Activated T-helper 2 cell treated with anti-CD3 and anti-CD28 coated beads, Interferon-gamma antibody, Interleukin-2, Interleukin-4, amounts not matched to agents 10 μg/mL and 5 μg/mL and 100 μg/mL, durations not matched to agents 14 hours and 24 hours and 36 hours (primary cell): Measurements from ENCODE around the gene COX18. TPM values are rescaled to one million over a fixed set of nuclear protein-coding genes. Genes with fewer than 3 reads are reported as not detected.

ENCODE experiments used
- DNase-seq: peaks from one replicate; pipeline ENCODE4 v3.0.0; 2021; ENCODE audit warnings: low spot score
- H3K27ac Mint-ChIP-seq: one replicate; pipeline ENCODE4 v1.8.0; 2021; ENCODE audit warnings: mixed read lengths
- H3K27me3 Mint-ChIP-seq: one replicate; pipeline ENCODE4 v1.8.0; 2021; ENCODE audit warnings: low read depth, mixed read lengths
- H3K36me3 Mint-ChIP-seq: one replicate; pipeline ENCODE4 v1.8.0; 2021; ENCODE audit warnings: low read depth, mixed read lengths
- H3K4me1 Mint-ChIP-seq: one replicate; pipeline ENCODE4 v1.8.0; 2021; ENCODE audit warnings: low read depth, mixed read lengths
- H3K4me3 Mint-ChIP-seq: one replicate; pipeline ENCODE4 v1.8.0; 2021; ENCODE audit warnings: low read depth, mild to moderate bottlenecking, moderate library complexity, mixed read lengths
- H3K9me3 Mint-ChIP-seq: one replicate; pipeline ENCODE4 v1.8.0; 2021; ENCODE audit warnings: mixed read lengths
- intact Hi-C: fragments of 100-400 bp; cut with micrococcal nuclease; formaldehyde crosslinking; loops from one replicate; pipeline ENCODE4 v1.15.1; 2023
- total RNA-seq: library from RNA; stranded (reverse); gene quantifications from 2 replicates; pipeline ENCODE4 v1.2.3, GENCODE V29; 2022

Gene COX18
- total RNA-seq, 1 donor from 2014 or later, result 20.9 TPM

- Mint-ChIP-seq H3K27ac (peak overlapping the region; percentile 100), H3K4me3 (peak overlapping the region; percentile 83), H3K36me3 (peaks cover 24% of the 10 kb centered on the region), H3K4me1 (peaks cover 33% of the 10 kb centered on the region), H3K9me3 (no peaks in the 10 kb centered on the region), H3K27me3 (no peaks in the 10 kb centered on the region)
- no peak for DNase-seq
- intact Hi-C loops, result no loop called here
Measured at GRCh38 chr4:73070074-73070390, 516 bp upstream of the COX18 start.

DNA sequence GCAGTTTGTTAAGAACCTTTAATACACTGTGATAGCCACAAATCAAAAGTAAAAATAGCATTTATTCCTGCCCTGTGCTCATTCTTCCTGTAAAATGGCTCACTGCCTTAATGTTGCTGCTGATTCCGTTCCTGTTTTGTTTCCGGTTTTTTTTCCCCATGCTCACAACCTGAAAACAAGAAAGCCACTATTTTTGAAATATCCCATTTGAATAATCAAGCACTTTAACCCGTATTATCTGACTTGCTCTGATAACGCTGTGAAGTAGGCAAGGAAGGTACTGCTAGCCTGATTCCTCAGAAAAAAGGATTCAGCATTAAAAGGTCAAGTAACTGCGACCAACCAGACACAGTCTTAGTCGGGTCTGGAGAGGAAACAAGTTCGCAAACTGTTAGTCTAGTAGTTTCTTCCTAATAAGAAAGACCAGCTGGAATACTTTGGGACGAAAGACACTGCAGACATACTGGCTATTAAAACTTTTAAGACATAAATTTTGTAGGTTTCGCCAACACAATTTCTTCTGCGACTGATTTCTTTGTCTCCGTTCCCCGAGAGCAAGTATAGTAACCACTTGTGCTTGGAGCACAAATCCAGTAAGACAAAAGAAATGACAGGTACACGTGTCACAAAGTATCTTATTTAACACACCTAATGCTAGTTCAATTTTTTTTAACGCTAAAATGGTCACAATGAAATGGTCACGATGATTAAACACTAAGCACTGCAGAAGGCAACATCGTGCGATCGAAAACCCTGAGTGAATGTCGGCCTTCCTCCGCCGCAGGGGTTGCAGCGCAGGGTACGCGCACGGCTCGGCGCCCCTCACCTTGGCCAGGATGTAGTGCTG lies 802 bp downstream of the COX18 start:
- H3K36me3 Mint-ChIP-seq, result peaks cover 32% of the 10 kb centered on the region
- peak overlapping the region; percentile 100 for H3K27ac Mint-ChIP-seq
- no peaks in the 10 kb centered on the region for H3K27me3 Mint-ChIP-seq
- H3K4me1 Mint-ChIP-seq, result peaks cover 39% of the 10 kb centered on the region
- peak overlapping the region; percentile 83 for H3K4me3 Mint-ChIP-seq
- H3K9me3 Mint-ChIP-seq, result no peaks in the 10 kb centered on the region
- no peak for DNase-seq
- intact Hi-C loops, result loop anchor here (1.0 to 10.0 kb wide), 4 partner anchors 32 to 1086 kb away; partner anchors contain the start of genes ANKRD17 and MTHFD2L

DNA sequence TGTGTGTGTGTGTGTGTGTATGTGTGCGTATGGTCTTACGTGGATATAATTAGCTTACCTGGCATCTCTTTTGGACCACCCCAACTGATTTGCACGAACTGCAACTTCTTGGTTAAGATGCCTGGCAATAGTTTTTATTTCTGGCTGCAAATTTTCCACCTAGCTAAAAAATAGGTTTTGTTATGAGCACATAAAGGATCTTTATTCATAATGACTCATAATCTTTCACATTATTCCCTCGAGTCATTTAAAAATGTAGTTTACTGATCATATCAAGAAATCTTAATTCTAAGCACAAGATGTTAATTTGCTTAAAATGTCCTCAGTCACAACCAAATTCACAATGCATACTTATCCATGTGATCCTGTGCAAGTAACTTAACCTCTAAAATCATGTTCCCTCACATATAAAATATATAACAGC lies 1.5 kb downstream of the COX18 start:
- Mint-ChIP-seq H3K4me3 (peak overlapping the region; percentile 83), H3K27me3 (no peaks in the 10 kb centered on the region), H3K4me1 (peaks cover 39% of the 10 kb centered on the region), H3K36me3 (peaks cover 36% of the 10 kb centered on the region), H3K9me3 (no peaks in the 10 kb centered on the region), H3K27ac (peak overlapping the region; percentile 100)
- DNase-seq, result no peak
- intact Hi-C loops, result loop anchor here (2.0 to 10.0 kb wide), 2 partner anchors 31 to 1087 kb away; partner anchors contain the start of gene MTHFD2L

DNA sequence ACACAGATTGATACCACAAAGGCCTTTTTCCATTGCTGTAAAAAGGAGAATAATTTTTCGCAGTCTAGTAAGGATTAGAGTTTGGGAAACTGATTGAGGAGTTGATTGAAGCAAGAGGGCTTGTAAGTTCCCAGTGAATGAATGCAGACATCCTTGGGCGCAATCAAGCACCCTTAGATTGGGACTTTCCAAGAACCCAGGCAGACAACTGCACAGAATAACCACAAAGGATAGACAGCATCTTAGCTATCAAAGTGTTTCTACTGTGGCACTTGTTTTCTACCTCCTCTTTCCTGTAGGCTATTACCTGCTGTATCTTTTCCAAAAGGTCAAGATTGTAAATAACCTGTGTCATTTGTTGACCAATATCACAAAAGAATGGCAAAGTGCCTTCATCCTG lies 2.6 kb downstream of the COX18 start:
- intact Hi-C loops, result loop anchor here (10.0 kb wide), 1 partner anchor 1088 kb away; the partner anchor contains the start of gene MTHFD2L
- Mint-ChIP-seq H3K4me1 (peaks cover 39% of the 10 kb centered on the region), H3K27ac (peak overlapping the region; percentile 87)

GRCh38 chr4:73066445-73066844 lies 3.1 kb downstream of the COX18 start:
- Mint-ChIP-seq H3K36me3 (peaks cover 37% of the 10 kb centered on the region), H3K27me3 (no peaks in the 10 kb centered on the region), H3K9me3 (no peaks in the 10 kb centered on the region), H3K4me1 (peaks cover 39% of the 10 kb centered on the region), H3K4me3 (no peak overlapping the region), H3K27ac (peak overlapping the region; percentile 87)
- intact Hi-C loops, result loop anchor here (10.0 kb wide), 1 partner anchor 1088 kb away; the partner anchor contains the start of gene MTHFD2L
- no peak for DNase-seq

More for the DNA sequence above, 2.6 kb downstream of the COX18 start:
- peak overlapping the region; percentile 37 for H3K4me3 Mint-ChIP-seq
- peaks cover 32% of the 10 kb centered on the region for H3K36me3 Mint-ChIP-seq
- no peaks in the 10 kb centered on the region for H3K27me3 Mint-ChIP-seq
- DNase-seq, result no peak
- no peaks in the 10 kb centered on the region for H3K9me3 Mint-ChIP-seq

- intact Hi-C loops, result loop anchor here (10.0 kb wide), 1 partner anchor 1090 kb away; the partner anchor contains the start of gene MTHFD2L
- no peak for DNase-seq
- Mint-ChIP-seq H3K4me1 (peaks cover 32% of the 10 kb centered on the region), H3K4me3 (no peak overlapping the region), H3K27ac (peak overlapping the region; percentile 27), H3K36me3 (peaks cover 48% of the 10 kb centered on the region), H3K9me3 (no peaks in the 10 kb centered on the region), H3K27me3 (no peaks in the 10 kb centered on the region)
Measured at GRCh38 chr4:73064536-73064935, 5.0 kb downstream of the COX18 start.

DNA sequence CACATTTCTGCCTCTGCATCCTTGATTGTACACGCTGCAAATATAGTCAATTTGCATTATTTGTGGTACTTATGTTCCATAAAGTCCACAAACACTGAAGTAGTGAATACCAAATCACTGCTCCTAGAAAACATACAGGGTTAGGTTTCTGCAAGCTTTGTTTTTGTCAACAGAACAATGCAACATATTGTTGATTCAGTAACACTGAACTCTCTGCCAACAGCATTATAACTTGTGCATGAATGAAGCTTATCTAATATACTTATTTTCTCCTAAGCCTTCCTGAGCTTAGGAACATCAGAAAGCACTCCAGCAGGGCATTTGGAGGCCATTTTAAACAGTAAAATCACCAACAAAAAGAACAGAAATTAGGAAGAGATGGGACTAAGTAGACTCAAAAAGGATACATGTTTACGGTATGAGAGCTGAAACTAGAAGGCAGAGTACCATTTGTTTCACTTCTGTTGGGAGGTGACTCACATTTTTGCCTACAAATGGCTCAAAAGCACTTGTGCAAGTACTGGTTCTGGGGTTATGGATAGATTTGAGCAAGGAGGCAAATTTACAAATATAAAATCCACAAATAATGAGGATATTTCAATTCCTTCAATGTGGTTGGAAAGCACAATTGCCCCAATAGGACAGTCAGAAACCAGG lies 14.1 kb downstream of the COX18 start:
- Mint-ChIP-seq H3K36me3 (peaks cover 50% of the 10 kb centered on the region), H3K9me3 (no peaks in the 10 kb centered on the region)
- intact Hi-C loops, result no loop called here

GRCh38 chr4:73053974-73054480 lies 15.5 kb downstream of the COX18 start:
- no peak overlapping the region for H3K4me3 Mint-ChIP-seq
- H3K36me3 Mint-ChIP-seq, result peaks cover 37% of the 10 kb centered on the region

More for the DNA sequence above, 14.1 kb downstream of the COX18 start:
- Mint-ChIP-seq H3K27me3 (no peaks in the 10 kb centered on the region), H3K27ac (peak overlapping the region; percentile 55), H3K4me3 (no peak overlapping the region), H3K4me1 (peaks cover 7% of the 10 kb centered on the region)
- DNase-seq, result no peak

GRCh38 chr4:73053076-73053475 lies 16.4 kb downstream of the COX18 start:
- Mint-ChIP-seq H3K27me3 (no peaks in the 10 kb centered on the region), H3K27ac (no peak overlapping the region), H3K9me3 (no peaks in the 10 kb centered on the region), H3K36me3 (peaks cover 28% of the 10 kb centered on the region), H3K4me1 (peaks cover 7% of the 10 kb centered on the region), H3K4me3 (no peak overlapping the region)
- intact Hi-C loops, result no loop called here
- DNase-seq, result no peak

More at GRCh38 chr4:73053974-73054480, 15.5 kb downstream of the COX18 start:
- Mint-ChIP-seq H3K27me3 (no peaks in the 10 kb centered on the region), H3K9me3 (no peaks in the 10 kb centered on the region), H3K4me1 (peaks cover 7% of the 10 kb centered on the region), H3K27ac (no peak overlapping the region)
- intact Hi-C loops, result no loop called here
- DNase-seq, result no peak

DNA sequence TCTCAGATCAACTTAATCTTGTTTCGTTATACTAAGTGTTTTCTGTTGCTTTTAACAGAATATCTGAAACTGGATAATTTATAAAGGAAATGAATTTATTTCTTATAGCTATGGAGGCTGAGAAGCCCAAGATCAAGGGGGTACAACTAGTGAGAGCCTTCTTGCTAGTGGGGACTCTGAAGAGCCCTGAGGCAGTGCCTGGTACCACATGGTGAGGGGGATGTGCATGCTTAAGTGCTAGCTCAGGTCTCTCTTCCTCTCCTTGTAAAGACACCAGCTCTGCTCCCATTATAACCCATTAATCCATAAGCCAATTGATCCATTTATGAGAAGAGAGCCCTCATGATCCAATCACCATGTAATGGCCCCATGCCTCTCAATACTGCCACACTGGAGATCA lies 17.9 kb downstream of the COX18 start:
- Mint-ChIP-seq H3K27me3 (no peaks in the 10 kb centered on the region), H3K27ac (no peak overlapping the region), H3K4me1 (peaks cover 7% of the 10 kb centered on the region), H3K9me3 (no peaks in the 10 kb centered on the region), H3K36me3 (peaks cover 21% of the 10 kb centered on the region), H3K4me3 (no peak overlapping the region)
- DNase-seq, result no peak
- intact Hi-C loops, result no loop called here

DNA sequence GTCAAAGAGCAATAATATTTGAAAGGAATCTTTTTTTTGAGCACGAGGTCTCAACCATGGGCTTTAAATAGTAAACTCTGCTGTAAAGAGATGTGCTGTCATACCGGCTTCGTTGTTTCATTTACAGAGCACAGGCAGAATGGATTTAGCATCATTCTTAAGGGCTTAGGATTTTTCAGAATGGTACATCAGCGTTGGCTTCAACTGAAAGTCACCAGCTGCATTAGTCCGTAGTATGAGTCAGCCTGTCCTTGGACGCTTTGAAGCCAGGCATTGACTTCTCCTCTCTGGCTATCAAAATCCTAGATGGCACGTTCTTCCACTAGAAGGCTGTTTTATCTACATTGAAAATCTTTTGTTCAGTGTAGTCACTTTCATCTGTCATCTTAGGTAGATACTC lies 23.6 kb downstream of the COX18 start:
- no peaks in the 10 kb centered on the region for H3K36me3 Mint-ChIP-seq
- no peaks in the 10 kb centered on the region for H3K4me1 Mint-ChIP-seq
- intact Hi-C loops, result no loop called here
- no peaks in the 10 kb centered on the region for H3K27me3 Mint-ChIP-seq
- H3K9me3 Mint-ChIP-seq, result no peaks in the 10 kb centered on the region
- H3K27ac Mint-ChIP-seq, result no peak overlapping the region
- DNase-seq, result no peak
- no peak overlapping the region for H3K4me3 Mint-ChIP-seq

DNA sequence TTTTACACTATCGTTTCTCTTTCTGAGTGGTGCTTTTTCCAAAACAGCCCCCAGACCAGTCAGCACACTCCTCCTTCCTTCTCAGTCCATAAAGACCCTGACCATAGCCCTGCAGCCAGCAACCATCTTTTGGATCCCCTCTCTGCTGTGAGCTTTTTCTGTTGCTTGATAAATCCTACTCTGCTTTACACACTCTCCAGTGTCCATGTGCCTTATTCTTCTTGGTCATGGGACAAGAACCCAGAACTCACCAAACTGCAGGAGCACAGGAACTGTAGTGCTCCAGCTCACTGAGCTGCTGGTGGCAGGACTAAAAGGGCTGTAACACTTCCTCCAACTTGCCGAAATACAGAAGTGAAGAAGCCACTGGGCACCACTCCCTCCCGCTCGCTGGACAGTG lies 32.5 kb downstream of the COX18 start:
- intact Hi-C loops, result loop anchor here (2.0 kb wide), 1 partner anchor 32 kb away; the partner anchor contains the start of gene COX18
- Mint-ChIP-seq H3K4me1 (peaks cover 8% of the 10 kb centered on the region), H3K36me3 (no peaks in the 10 kb centered on the region), H3K4me3 (no peak overlapping the region), H3K9me3 (peaks cover 19% of the 10 kb centered on the region), H3K27me3 (peaks cover 3% of the 10 kb centered on the region), H3K27ac (no peak overlapping the region)
- DNase-seq, result no peak
